Pulmonary artery endothelial cell (primary cell): Measurements from ENCODE around the gene KLHDC7B. TPM values are rescaled to one million over a fixed set of nuclear protein-coding genes. Genes with fewer than 3 reads are reported as not detected.

ENCODE experiments used
- DNase-seq: peaks from one replicate; pipeline ENCODE4 v3.0.0-alpha.2; 2011; ENCODE audit warnings: low read depth, low spot score
- total RNA-seq: library from RNA; depleted of rRNA; stranded (reverse); fragments of >200 nt; gene quantifications from 2 replicates; pipeline ENCODE4 v1.2.3, GENCODE V29; 2014

KLHDC7B gene
- total RNA-seq, result not detected in 2 replicates

- no peak for DNase-seq
These were observed at the start of gene KLHDC7B for GRCh38 chr22:50545522-50546325. TSS of gene KLHDC7B (plus strand) at chr22:50545899. CDS start at chr22:50546244, 345 bp downstream.

- DNase-seq, result no peak
These were observed 48.6 kb upstream of the KLHDC7B start for GRCh38 chr22:50497093-50497492.

- no peak for DNase-seq
These were observed 47.3 kb upstream of the KLHDC7B start for GRCh38 chr22:50498322-50498890.

GRCh38 chr22:50500452-50500851, 45.2 kb upstream of the KLHDC7B start:
- no peak for DNase-seq

- DNase-seq, result no peak
These were observed 43.6 kb upstream of the KLHDC7B start for GRCh38 chr22:50502096-50502495.

- no peak for DNase-seq
These were observed 42.8 kb upstream of the KLHDC7B start for GRCh38 chr22:50502628-50503474.

- no peak for DNase-seq
These were observed 42.1 kb upstream of the KLHDC7B start for GRCh38 chr22:50503475-50504145.

- no peak for DNase-seq
These were observed 41.1 kb upstream of the KLHDC7B start for GRCh38 chr22:50504369-50505211.

- DNase-seq, result no peak
These were observed 40.4 kb upstream of the KLHDC7B start for GRCh38 chr22:50505276-50505775.

- no peak for DNase-seq
These were observed 39.7 kb upstream of the KLHDC7B start for GRCh38 chr22:50505776-50506610.

- DNase-seq, result no peak
These were observed 38.9 kb upstream of the KLHDC7B start for GRCh38 chr22:50506611-50507420.

GRCh38 chr22:50507421-50507990, 38.2 kb upstream of the KLHDC7B start, which contains the start of gene LMF2:
TSS of gene LMF2 (minus strand) at chr22:50507702. CDS start at chr22:50507675, 27 bp downstream.
- no peak for DNase-seq

GRCh38 chr22:50507991-50508884, 37.5 kb upstream of the KLHDC7B start, which contains the start of gene NCAPH2:
TSS of gene NCAPH2 (plus strand) at chr22:50508224. CDS start at chr22:50508338, 114 bp downstream.
- DNase-seq, result peak; percentile 83

GRCh38 chr22:50508897-50509296, 36.8 kb upstream of the KLHDC7B start:
- DNase-seq, result no peak

- no peak for DNase-seq
These were observed 32.5 kb upstream of the KLHDC7B start for GRCh38 chr22:50513175-50513574.

- no peak for DNase-seq
These were observed 29.6 kb upstream of the KLHDC7B start for GRCh38 chr22:50516068-50516467.

GRCh38 chr22:50516891-50517290, 28.8 kb upstream of the KLHDC7B start:
- DNase-seq, result no peak
